MCF 10A (cell line): Measurements from ENCODE around the gene TAS1R3. TPM values are rescaled to one million over a fixed set of nuclear protein-coding genes. Genes with fewer than 3 reads are reported as not detected.

Experiments
- BruUV-seq: library from RNA; stranded (reverse); fragments of 400-500 nt; replicated peaks from 2 replicates; lab custom pipeline; 2021; lab: Mats Ljungman, UMichigan
- CTCF ChIA-PET: fragments of 300-600 bp; sonication (Branson Sonifier 250); formaldehyde crosslinking; extraction: SDS; loops from one replicate; lab custom pipeline; 2021; ENCODE audit warnings: antibody characterized with exemption, inconsistent platforms; lab: Yijun Ruan, JAX
- POLR2A ChIA-PET: fragments of 300-600, 350-650 bp; sonication (Branson Sonifier 250); formaldehyde crosslinking; extraction: SDS; loops from one replicate; lab custom pipeline; 2020; ENCODE audit warnings: antibody characterized with exemption, inconsistent platforms; lab: Yijun Ruan, JAX
- DNase-seq: peaks from one replicate; pipeline ENCODE4 v3.0.0-alpha.2; 2018; ENCODE audit not compliant: unreplicated experiment
- H3K27ac Mint-ChIP-seq: one replicate; pipeline ENCODE4 v1.8.0; 2022; ENCODE audit warnings: mild to moderate bottlenecking, low read depth, mixed read lengths; ENCODE audit not compliant: unreplicated experiment
- H3K27me3 Mint-ChIP-seq: one replicate; pipeline ENCODE4 v1.8.0; 2022; ENCODE audit warnings: mixed read lengths; ENCODE audit not compliant: insufficient read depth, unreplicated experiment
- H3K36me3 Mint-ChIP-seq: one replicate; pipeline ENCODE4 v1.8.0; 2022; ENCODE audit warnings: mild to moderate bottlenecking, moderate library complexity, mixed read lengths; ENCODE audit not compliant: insufficient read depth, unreplicated experiment
- H3K4me1 Mint-ChIP-seq: one replicate; pipeline ENCODE4 v1.8.0; 2022; ENCODE audit warnings: mixed read lengths; ENCODE audit not compliant: insufficient read depth, unreplicated experiment
- H3K4me3 Mint-ChIP-seq: one replicate; pipeline ENCODE4 v1.8.0; 2022; ENCODE audit warnings: mild to moderate bottlenecking, moderate library complexity, mixed read lengths; ENCODE audit not compliant: unreplicated experiment
- H3K9me3 Mint-ChIP-seq: one replicate; pipeline ENCODE4 v1.8.0; 2022; ENCODE audit warnings: mixed read lengths; ENCODE audit not compliant: unreplicated experiment
- intact Hi-C: fragments of 100-400 bp; cut with micrococcal nuclease; formaldehyde crosslinking; loops from 2 replicates; pipeline ENCODE4 v1.14.1; 2022
- total RNA-seq: library from RNA; stranded (reverse); gene quantifications from 2 replicates; pipeline ENCODE4 v1.2.3, GENCODE V29; 2022
- TF ChIP-seq, protein P1 (sequence below): fragments of 200-600 bp; IDR thresholded peaks from one replicate; pipeline ENCODE4 v1.8.0; 2022; ENCODE audit warnings: antibody characterized with exemption, mild to moderate bottlenecking; ENCODE audit not compliant: unreplicated experiment

TAS1R3 gene
- total RNA-seq, 1 experiment from 2014 or later: not detected

DNA sequence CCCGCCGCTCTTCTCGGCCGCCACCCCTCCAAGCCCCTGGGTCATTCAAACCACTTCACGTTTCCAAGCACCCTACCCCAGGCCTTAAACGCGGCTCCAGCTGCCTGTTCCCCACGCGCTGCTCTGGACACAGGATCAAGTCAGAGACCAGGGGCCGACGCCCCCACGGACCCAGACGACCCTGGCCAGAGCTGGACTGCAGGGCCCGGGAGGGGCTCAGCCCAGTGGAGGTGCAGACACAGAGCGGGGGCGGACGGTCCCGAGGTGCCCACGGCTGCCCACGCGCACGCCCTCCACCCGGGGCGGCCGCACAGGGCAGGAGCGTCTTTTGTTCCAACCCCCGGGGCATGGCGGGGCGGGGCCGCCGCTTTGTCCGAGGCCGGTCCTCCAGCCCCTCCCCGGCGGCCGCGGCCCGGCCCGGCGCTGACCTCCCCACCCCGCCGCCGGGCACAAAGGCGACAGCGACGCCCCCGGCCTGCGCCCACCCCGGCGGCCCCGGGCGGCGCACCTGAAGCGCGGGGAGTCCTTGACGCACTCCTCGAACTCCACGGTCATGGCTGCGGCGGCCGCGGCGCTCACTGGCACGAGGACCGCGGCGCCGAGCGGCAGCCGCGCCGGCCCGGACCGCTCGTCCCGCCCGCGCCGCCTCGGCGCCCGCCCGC, 23.7 kb upstream of the TAS1R3 start:
- ChIA-PET POLR2A (interaction anchor here (1.1 kb wide), 1 partner anchor 40 kb away, joined by 4 read pairs; no protein-coding TSS in a partner anchor), CTCF (interaction anchor here (0.7 to 1.3 kb wide), 3 partner anchors 37 to 184 kb away, joined by 3 to 5 read pairs (median 4); no protein-coding TSS in a partner anchor)
- Mint-ChIP-seq H3K36me3 (peaks cover 32% of the 10 kb centered on the region), H3K4me1 (peaks cover 23% of the 10 kb centered on the region), H3K27ac (peak overlapping the region; percentile 63), H3K9me3 (no peaks in the 10 kb centered on the region), H3K4me3 (peak overlapping the region; percentile 81), H3K27me3 (no peaks in the 10 kb centered on the region)
- TF ChIP-seq, protein P1, sequence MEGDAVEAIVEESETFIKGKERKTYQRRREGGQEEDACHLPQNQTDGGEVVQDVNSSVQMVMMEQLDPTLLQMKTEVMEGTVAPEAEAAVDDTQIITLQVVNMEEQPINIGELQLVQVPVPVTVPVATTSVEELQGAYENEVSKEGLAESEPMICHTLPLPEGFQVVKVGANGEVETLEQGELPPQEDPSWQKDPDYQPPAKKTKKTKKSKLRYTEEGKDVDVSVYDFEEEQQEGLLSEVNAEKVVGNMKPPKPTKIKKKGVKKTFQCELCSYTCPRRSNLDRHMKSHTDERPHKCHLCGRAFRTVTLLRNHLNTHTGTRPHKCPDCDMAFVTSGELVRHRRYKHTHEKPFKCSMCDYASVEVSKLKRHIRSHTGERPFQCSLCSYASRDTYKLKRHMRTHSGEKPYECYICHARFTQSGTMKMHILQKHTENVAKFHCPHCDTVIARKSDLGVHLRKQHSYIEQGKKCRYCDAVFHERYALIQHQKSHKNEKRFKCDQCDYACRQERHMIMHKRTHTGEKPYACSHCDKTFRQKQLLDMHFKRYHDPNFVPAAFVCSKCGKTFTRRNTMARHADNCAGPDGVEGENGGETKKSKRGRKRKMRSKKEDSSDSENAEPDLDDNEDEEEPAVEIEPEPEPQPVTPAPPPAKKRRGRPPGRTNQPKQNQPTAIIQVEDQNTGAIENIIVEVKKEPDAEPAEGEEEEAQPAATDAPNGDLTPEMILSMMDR: no peak
- BruUV-seq: no TSS peak
- no peak for DNase-seq
- intact Hi-C loops: no loop called here

GRCh38 chr1:1307923-1308755, 22.9 kb upstream of the TAS1R3 start, which contains the start of the genes ACAP3 and PUSL1:
Gene ACAP3 (minus strand): TSS chr1:1307930. CDS start chr1:1307815, 115 bp downstream.
Gene PUSL1 (plus strand): TSS chr1:1308597. CDS start chr1:1308644, 47 bp downstream.
- ChIA-PET CTCF (no interaction called here), POLR2A (no interaction called here)
- peaks cover 38% of the 10 kb centered on the region for H3K36me3 Mint-ChIP-seq
- TF ChIP-seq, protein P1: no peak
- H3K4me3 Mint-ChIP-seq: peak within 1 kb of the TSS; percentile 81
- BruUV-seq: no TSS peak
- peak within 1 kb of the TSS; percentile 63 for H3K27ac Mint-ChIP-seq
- H3K4me1 Mint-ChIP-seq: peaks cover 23% of the 10 kb centered on the region
- intact Hi-C loops: loop anchor here (1.0 kb wide), 1 partner anchor 40 kb away; no protein-coding TSS in a partner anchor
- H3K9me3 Mint-ChIP-seq: no peaks in the 10 kb centered on the region
- H3K27me3 Mint-ChIP-seq: no peaks in the 10 kb centered on the region
- peak; percentile 90 for DNase-seq

- TF ChIP-seq, protein P1: no peak
- BruUV-seq: no TSS peak
- H3K9me3 Mint-ChIP-seq: no peaks in the 10 kb centered on the region
- H3K4me3 Mint-ChIP-seq: peak overlapping the region; percentile 81
- no peaks in the 10 kb centered on the region for H3K27me3 Mint-ChIP-seq
- POLR2A ChIA-PET: interaction anchor here (0.7 to 1.4 kb wide), 7 partner anchors 9 to 197 kb away, joined by 3 to 12 read pairs (median 3); partner anchors contain the start of genes AURKAIP1 and UBE2J2
- peaks cover 45% of the 10 kb centered on the region for H3K36me3 Mint-ChIP-seq
- H3K4me1 Mint-ChIP-seq: peaks cover 20% of the 10 kb centered on the region
- H3K27ac Mint-ChIP-seq: peak overlapping the region; percentile 51
- CTCF ChIA-PET: no interaction called here
- intact Hi-C loops: loop anchor here (1.0 kb wide), 1 partner anchor 39 kb away; no protein-coding TSS in a partner anchor
- DNase-seq: no peak
Observed at GRCh38 chr1:1308756-1309250, 22.3 kb upstream of the TAS1R3 start.
